HG03558 (cell line): ENCODE measurements around the gene CARMIL1.
"Not testable (repeated sequence)": the region's sequence is repeated elsewhere in the genome, so short reads cannot be mapped to it uniquely, and the experiment has no call there.

Source experiments
- ATAC-seq: cut with Tn5 transposase; IDR thresholded peaks from one replicate; pipeline ENCODE4 v1.9.1; 2021; ENCODE audit warnings: moderate number of reproducible peaks; ENCODE audit not compliant: unreplicated experiment; ENCODE audit errors: extremely low read depth

The CARMIL1 gene

GRCh38 chr6:25275436-25275835 lies 3.7 kb upstream of the CARMIL1 start:
- no peak for ATAC-seq

- ATAC-seq: no peak
Measured at GRCh38 chr6:25277386-25277785, 1.8 kb upstream of the CARMIL1 start.

GRCh38 chr6:25277857-25278256 lies 1.3 kb upstream of the CARMIL1 start:
- no peak for ATAC-seq

GRCh38 chr6:25278261-25278913 lies 787 bp upstream of the CARMIL1 start:
- ATAC-seq: no peak

DNA sequence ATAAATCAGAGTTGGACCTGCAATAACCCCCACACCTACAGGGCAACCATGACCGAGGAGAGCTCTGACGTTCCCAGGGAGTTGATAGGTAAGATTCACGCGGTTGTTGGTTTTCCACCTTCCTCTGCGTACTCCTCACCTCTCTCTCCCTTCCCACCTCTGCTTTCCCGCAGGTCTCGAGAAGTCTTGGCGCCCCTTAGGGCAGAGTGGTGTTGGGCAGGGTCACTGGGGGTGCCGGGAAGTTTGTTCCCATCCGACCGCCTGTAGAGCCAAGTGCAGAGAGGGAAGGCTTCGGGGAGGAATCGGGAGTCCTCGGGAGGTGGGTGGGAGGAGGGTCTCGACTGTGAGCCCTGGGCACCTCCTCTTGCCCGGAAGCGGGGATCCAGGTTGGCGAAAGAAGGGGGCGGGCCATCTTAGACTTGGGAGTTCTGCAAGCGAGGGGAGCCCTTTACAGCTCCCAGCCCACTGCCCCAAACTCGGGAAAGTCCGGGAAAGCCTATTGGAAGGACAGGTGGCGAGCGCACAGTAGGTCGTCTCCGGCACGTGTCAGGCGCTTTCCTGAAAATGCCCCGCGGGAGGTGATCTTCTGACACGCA lies 672 bp downstream of the CARMIL1 start:
- ATAC-seq: no peak

GRCh38 chr6:25280344-25281074 lies 1.3 kb downstream of the CARMIL1 start:
- no peak for ATAC-seq

DNA sequence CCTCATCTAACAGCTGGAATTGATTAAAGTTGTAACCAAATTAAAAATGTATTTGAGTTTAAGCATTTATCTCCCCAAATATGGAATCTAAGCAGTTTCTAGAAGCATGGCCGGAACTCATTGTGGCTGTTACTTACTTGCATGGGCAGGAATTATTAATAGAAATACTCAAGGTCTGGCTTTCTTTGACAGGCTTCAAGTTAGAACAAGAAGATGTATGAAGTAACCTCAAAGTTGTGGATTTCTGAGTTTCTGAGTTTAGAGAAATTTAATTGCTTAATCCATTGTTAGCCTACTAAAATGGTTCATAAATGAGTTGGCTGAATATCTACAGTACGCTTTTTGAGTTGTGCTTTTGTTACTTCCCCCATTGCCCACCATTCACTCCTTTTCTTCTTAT lies 7.7 kb downstream of the CARMIL1 start:
- ATAC-seq: no peak

DNA sequence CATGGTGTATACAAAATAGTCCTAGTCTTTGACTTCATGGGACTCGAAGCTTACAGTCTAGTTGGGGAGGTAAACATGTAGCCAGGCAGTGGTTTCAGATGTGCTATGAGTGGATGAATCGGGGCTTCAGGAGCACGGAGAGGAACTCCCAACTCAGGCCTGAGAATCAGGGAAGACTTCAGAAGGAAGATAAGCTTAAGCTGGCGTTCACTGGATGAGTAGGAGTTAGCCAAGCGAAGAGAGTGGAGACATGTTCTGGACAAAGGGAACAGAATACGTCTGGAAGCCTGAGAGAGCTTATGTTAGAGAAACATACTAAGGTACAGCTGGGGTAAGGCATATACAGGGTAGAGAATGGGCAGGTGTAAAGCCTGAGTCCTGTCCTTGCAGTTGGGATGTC lies 8.8 kb downstream of the CARMIL1 start:
- ATAC-seq: no peak

DNA sequence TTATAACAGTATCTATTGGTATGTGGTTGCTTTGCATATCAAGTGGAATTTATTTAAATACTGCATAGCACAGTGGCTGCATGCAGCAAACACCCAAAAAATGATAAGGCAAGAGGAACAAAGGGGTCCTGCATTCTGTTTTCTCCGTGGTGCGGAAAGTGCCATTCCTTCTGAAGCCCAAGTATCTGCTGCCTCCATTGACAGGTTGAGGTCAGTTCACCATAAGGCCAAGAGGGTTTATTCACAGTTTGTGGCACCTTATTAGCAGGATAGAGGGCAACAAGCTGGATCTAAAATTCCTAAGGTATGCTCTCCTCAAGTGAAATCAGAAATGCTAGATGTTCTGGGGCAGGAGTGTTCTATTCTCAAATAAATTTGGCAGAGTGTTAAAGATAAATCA lies 9.3 kb downstream of the CARMIL1 start:
- ATAC-seq: no peak

- no peak for ATAC-seq
Measured at GRCh38 chr6:25290306-25291060, 11.3 kb downstream of the CARMIL1 start.

DNA sequence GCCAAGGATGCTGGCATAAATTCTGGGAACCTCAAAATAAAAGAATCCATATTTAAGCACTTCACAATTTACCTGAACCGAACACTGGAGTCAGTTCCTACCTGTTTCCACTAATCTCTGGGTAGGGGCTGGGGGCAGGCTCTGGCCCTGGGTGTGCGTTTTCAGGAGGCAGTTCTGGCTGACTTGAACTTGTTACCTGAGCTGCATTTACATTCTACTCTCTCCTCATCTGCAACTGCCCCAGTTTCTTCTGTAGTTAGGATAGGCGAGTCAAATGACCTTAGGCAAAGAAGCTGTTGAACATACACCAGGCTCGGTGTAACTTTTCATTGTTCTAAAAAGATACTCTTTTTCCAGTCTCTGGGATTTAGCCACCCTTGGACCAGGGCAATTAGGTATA lies 13.2 kb downstream of the CARMIL1 start:
- ATAC-seq: no peak

- no peak for ATAC-seq
Measured at GRCh38 chr6:25295651-25296050, 16.5 kb downstream of the CARMIL1 start.

DNA sequence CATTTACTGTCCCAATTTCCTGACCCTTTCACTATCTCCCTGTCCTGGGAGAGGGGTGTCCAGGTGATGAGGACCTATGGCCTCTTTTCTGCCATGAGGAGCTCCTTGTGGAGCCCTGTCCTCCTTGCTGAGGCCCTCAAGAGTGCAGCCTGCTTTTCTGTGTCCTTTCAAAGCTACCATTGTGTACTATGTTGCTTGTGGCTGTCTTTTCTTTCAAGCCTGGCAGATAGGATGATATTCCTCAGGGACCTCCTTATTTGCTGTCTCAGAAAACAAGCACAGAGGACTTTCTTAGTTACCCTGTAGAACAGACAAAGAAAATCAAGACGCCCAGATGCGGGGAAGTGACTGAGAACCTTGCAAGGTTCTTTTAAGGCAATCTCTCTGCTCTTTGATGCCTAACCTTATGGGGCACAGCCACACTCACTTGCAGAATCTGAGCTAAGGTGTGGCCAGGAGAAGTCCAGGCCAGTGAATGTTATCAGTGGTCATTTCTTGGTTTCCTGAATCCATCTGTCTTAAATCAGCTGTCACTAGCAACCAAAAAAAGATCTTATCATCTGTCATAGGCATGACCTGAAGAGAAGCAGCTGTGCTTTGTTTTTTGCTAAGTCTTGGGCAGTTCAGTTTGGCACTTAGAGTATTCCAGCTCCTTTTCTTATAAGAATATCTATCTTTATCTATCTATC lies 17.2 kb downstream of the CARMIL1 start:
- no peak for ATAC-seq

GRCh38 chr6:25297039-25297441 lies 17.9 kb downstream of the CARMIL1 start:
- no peak for ATAC-seq

- no peak for ATAC-seq
Measured at GRCh38 chr6:25297823-25298522, 18.8 kb downstream of the CARMIL1 start.

GRCh38 chr6:25298523-25298865 lies 19.3 kb downstream of the CARMIL1 start:
- not testable (repeated sequence) for ATAC-seq

GRCh38 chr6:25301362-25301761 lies 22.2 kb downstream of the CARMIL1 start:
- no peak for ATAC-seq

DNA sequence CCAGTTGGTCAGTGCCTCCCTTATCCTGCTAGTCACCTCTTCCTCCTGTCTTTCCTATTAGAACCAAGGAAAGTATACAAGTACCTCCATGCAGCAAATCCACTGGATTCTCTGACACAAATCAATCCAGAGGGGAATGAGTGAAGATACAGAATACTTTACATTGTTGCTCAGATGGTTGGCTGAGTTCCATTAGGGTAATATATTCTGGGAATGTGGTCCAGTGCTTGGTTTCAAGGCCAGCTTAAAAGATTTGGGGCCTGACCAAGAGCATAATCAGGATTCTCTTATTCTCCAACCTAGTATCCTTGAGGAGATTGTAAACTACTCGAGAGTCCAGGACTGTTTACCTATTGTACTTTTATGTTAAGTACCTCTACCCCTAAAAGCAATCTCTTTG lies 23.0 kb downstream of the CARMIL1 start:
- ATAC-seq: no peak

DNA sequence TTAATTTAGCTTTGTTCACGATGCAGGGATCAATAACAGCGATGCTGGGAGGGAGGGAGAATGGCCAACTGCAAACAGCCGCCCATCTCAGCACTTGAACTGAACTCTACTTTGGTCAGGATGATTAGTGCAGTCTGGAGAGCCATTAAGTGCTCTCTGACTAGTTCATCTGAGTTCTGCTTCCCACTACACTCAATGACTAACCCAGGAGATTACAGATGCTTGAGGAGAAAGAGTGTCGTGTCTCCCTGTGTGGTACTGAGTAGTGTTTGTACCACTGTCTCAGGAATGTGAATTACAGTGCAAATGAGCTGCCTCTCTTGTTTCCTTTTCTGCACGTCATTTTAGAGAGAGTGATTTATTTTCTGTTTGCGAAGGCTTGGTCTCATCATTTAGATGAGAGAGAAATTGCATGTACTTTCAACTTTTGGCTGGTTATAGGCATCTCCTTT lies 23.5 kb downstream of the CARMIL1 start:
- ATAC-seq: no peak

DNA sequence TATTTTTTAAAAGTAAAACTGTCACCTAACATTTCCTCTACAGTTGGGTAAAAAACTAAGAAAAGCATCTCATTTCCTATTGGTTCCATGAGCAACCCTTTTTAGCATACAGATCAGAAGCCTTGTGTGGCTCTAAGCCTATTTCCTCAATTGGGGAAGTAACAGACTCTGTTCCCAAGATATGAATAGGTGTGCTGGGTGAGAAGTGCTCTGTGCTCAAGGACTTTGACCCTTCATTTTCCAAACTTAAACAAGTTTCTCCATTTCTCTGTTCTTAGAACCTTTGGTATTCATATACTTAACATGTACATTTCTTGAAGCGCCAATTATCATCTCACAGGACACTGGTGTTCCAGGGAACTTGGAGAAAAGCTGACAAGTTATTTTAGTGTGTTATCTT lies 24.1 kb downstream of the CARMIL1 start:
- no peak for ATAC-seq
